ENCODE results near the gene CYP3A4.
"Not testable (repeated sequence)": the region's sequence is repeated elsewhere in the genome, so short reads cannot be mapped to it uniquely, and the experiment has no call there.

Gene CYP3A4

DNA sequence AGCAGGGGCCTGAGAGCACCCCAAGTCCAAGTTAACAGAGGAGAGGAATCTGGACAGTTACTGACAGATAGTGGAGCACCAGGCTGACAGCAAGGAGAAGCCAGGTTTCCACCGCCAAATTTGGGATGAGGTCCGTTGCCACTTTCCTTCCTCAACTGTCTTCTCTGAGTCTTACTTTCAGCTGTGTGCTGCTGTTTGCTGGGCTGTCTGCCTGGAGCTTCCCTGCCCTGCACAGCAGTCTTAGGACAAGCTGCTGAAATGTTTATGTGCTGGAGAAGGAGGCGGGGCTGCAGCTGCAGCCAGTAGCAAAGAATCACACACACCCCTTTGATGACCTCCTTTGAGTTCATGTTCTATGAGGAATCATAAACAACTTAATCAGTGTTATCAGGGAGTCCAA lies 31.6 kb downstream of the CYP3A4 start:
- no peak for DNase-seq (ENCODE audit: low spot score)

DNA sequence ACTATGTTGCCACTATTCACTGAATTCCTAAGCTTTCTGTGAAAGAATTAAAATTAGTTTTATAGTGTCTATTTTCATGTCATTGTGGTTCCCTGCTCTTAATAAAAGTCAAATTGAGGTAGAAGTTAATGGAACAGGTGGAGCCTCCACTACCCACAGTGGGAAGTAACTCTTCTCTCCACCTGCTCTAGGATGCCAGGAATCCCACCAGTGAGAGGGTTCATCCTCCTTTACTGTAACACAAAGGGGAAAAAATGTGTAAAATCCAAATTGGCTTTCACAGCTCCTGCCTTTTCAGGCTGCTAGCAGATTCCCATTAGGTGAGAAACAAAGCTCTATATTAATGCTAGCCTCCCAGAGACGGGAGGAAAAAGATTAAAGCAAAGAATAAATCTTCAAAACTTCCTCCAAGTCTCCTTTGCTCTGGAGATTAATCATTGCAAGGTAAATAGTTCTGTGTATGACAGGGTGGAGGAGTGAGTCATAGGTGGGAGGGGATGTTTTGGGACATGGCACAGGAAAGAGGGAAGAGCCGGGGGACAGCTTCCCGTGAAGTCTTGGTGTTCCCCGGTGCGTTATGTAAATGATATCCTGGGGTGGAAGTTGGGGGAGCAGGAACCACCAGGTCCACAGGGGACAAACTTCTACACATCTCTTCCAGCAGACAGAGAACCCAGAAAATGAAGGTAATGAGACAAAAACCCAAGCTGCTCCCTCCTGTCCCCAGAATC lies 32.5 kb downstream of the CYP3A4 start:
- DNase-seq (ENCODE audit: low spot score), result not testable (repeated sequence)

DNA sequence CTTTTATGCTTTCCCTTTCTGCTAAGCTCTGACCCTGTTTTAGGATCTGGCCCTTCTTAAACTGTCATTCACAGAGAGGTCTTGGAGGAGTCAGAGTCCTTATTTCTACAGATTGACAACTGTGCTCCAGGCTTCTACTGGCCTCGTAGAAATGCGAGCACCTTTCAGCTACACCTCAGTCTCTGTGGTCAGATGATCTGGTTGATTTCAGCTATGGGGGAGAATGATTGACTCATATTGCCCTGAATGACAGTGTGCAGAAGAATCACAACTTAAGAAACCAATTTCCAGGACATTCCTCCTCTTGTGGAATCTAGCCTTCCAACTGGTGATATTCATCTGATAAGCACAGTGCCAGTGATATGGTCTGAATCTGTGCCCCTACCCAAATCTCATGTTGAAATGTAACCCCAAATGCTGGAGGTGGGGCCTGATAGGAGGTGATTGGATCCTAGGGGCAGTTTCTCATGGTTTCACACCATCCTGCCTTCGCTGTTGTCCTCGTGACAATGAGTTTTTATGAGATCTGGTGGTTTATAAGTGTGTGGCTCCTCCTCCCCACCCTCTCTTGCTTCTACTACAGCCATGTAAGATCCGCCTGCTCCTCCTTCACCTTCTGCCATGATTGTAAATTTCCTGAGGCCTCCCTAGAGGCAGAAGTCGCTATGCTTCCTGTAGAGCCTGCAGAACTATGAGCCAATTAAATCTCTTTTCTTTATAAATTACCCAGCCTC lies 35.0 kb downstream of the CYP3A4 start:
- no peak for DNase-seq (ENCODE audit: low spot score)

DNA sequence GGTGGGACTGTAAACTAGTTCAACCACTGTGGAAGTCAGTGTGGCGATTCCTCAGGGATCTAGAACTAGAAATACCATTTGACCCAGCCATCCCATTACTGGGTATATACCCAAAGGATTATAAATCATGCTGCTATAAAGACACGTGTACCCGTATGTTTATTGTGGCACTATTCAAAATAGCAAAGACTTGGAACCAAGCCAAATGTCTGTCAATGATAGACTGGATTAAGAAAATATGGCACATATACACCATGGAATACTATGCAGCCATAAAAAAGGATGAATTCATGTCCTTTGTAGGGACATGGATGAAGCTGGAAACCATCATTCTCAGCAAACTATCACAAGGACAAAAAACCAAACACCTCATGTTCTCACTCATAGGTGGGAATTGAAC lies 37.1 kb downstream of the CYP3A4 start:
- not testable (repeated sequence) for DNase-seq (ENCODE audit: low spot score)

DNA sequence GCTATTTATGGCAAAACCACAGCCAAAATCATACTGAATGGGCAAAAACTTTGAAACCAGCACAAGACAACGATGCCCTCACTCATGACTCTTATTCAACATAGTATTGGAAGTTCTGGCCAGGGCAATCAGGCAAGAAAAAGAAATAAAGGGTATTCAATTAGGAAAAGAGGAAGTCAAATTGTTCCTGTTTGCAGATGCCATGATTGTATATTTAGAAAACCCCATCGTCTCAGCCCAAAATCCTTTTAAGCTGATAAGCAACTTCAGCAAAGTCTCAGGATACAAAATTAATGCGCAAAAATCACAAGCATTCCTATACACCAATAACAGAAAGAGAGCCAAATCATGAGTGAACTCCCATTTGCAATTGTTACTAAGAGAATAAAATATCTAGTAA lies 38.6 kb downstream of the CYP3A4 start:
- DNase-seq (ENCODE audit: low spot score), result not testable (repeated sequence)

DNA sequence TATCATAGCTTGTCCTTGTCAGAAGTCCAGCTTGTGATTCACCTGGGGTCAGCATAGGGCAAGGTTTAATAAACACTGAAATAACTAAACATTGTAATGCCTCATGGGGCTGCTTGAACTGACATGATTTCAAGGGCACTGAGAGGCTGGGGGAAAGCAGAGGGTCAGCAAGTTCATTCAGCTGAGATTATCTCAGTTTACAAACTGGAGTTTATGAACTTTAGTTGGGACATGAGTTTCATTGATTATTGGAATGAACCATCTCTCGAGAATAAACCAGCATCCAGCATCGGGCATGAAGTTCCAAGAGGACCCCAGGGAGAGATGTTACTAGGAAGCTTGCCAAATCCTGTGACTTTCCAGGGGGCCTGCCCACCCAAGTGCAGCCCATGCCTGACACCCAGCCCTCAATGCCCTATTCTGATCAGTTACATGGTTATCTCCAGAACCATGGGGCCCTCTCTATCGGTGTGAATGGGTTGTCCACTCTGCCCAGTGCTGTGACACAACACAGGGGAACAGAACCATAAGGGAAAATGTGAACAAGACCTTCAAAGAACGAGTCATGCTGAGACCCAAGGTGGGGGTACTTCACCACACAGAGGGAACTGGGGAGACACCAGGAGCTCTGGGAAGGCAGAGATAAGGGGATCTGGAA lies 41.1 kb downstream of the CYP3A4 start:
- no peak for DNase-seq (ENCODE audit: low spot score)

DNA sequence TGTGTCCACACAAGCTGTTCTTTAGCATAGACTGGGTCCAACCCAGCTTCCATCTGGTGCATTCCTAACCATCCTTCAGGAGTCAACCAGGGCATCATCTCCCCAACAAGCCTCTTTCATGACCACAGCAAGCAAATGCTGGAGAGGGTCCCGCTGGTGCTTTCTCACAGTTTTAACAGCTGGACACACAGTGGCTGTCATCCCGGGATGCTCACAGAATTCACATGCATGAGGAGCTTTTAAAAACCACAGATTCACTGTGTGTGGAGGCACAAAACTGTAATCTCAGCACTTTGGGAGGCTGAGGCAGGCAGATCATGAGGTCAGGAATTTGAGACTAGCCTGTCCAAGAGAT lies 42.6 kb downstream of the CYP3A4 start:
- no peak for DNase-seq (ENCODE audit: low spot score)

DNA sequence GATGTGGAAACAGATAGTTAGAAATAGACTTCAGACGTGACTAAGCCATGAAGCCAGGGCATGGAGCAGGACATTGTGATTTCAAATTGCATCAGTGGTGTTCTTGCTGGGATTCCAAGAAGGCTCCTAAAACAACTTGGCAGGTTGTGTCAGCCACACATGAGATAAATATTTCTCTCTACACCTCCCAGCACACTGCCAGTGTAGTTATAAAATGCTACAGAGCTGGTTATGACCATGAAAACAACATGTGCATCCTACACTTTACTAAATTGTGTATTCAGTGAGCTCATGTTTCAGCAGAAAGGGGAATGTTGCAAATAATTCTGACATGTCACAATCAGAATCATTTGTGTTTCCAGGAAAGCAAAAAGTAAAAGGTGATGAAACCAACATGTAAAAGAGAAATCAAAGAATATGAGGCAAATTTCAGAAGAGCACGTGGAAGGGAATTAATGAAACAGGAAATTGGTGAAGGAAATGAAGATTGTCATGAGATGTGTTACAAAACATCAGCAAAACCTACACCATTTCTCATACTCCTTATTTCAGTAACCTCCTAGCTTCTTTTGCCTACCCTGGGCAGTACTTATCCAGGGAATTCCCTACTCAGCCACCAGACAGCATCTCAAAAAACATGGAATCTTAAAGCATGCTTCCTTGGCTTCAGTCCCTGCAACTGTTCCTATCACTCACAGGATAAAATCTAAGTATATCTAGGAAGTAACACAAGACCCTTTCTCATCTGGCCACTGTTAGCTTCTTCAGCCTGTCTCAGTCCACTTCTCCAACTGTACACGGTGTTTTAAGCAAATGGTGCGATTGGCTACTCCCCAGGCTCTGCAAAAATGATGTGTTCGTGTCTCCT lies 43.2 kb downstream of the CYP3A4 start:
- DNase-seq (ENCODE audit: low spot score), result no peak

DNA sequence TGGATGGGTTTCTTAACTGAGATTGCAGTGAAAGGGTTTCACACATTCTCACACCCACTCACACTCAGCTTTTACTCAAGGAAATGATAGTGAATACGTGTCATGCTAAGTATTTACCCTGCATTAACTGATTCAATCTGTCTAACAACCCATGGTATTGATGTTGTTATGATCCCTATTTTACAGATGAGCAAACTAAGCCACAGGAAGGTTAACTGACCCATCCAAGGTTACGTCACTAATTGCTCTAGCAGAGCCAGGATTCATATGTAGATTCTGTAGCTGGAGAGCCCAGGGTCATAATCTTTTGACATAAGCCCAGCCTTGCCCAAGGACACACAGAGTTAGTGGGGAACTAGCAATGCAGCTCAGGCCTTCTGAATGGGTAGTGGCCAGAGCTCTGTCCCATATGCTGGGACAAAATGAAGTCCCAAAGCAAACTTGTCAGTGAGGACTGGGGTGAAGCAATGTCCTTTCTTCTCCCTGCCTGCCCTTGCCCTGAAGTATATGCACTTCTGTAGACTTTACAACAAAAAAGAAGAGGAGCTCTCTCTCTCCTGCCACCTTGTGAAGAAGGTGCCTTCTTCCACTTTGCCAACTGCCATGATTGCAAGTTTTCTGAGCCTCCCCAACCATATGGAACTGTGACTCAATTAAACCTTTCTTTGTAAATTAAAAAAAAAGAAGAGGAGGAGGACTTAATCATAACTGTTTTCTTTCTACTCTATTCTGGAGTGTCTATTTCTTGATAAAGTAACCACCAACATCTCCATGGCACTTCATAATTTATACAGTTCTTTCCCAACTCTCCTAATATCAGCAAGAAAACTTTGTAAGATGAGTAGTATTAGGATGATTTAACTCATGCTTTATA lies 44.0 kb downstream of the CYP3A4 start:
- DNase-seq (ENCODE audit: low spot score), result no peak

DNA sequence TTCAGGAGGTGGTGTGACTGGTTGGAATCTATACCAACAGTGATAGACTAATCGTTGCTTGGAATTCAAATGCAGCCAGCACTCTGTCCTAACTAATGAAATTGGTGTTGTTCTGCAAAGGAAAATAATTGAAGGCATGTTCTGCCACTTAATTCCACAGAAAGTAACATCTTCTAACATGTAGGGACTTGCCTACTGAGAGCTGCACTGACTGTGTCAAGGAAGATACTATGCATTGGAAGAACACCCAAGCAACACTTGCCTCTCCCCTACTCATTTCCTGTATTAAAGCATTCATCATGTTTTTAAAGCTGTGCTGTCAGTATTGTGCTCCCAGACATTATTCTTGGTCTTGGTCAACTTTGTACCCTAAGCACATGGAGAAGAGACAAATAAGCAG lies 46.3 kb downstream of the CYP3A4 start:
- no peak for DNase-seq (ENCODE audit: low spot score)

DNA sequence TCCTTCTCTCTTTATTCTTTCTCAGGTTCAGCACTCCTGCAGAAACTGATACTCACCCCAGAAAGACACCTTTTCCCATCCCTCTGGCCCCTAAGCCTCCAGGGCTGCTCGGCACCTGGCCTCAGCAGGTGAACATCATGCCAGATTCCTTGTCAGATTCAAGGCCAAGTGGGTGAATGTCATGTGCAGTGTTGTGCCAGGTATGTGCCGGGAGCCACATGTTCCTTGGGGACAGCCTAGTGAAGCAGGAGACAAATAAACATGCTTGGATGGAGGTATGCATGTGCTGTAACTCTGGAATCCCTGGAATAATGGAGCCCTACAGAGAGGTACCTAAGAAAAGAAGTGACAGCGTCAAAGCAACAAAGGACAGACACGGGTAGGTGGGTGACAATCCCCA lies 47.3 kb downstream of the CYP3A4 start:
- DNase-seq (ENCODE audit: low spot score), result not testable (repeated sequence)

DNA sequence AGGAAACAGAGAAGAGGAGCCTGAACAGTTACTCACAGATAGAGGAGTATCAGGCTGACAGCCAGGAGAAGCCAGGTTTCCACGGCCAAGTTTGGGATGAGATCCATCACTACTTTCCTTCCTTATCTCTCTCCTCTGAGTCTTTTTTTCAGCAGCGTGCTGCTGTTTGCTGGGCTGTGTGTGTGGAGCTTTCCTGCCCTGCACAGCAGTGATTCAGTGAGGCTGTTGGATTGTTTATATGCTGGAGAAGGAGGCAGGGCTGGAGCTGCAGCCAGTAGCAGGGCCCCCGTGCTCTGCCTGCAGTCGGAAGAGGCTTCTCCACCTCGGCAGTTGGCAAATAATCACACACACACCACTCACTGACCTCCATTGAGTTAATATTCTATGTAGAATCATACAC lies 49.0 kb downstream of the CYP3A4 start, which contains the start of gene CYP3A7:
Gene CYP3A7, minus strand, starts transcription at position 210 of the 400 bp plus-strand sequence. Its CDS starts 103 bp downstream, at position 107.
- DNase-seq (ENCODE audit: low spot score), result no peak

DNA sequence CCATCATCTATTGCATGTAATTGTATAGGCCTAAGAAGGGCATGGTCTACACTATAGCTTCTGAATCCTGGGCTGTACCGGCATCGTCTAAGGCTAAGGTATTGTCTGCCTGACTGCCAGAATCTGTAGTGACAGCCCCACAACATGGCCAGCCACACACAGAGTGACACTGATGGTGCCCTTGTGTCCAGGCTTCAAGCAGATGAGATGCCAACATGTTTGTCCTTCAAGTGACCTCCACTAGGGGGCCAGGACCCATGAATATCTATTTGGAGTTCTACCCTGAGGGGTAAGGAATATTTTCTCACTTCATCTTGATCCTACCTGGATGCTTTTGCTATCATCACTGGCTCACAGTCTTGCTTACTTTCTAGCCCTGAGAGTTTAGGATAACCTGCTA lies 50.5 kb downstream of the CYP3A4 start:
- no peak for DNase-seq (ENCODE audit: low spot score)

DNA sequence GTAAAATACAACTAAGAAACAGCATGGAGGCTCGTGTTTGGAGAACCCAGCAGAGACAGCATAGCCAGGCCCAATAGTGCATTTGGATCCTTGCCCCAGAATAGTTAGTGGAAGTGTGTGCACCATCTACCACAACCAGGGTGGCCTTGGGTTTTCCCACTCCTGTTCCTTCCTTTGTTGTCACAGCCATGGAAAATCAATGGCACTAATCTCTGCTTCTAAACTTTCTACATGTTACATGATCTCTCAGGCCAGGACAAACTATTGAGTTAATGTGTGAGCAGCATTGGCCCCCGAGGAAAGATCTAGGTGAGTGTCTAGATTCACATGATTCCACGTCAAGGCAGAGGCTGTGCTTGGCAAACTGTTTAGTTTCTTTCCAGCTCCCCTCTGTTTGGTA lies 51.0 kb downstream of the CYP3A4 start:
- DNase-seq (ENCODE audit: low spot score), result no peak

DNA sequence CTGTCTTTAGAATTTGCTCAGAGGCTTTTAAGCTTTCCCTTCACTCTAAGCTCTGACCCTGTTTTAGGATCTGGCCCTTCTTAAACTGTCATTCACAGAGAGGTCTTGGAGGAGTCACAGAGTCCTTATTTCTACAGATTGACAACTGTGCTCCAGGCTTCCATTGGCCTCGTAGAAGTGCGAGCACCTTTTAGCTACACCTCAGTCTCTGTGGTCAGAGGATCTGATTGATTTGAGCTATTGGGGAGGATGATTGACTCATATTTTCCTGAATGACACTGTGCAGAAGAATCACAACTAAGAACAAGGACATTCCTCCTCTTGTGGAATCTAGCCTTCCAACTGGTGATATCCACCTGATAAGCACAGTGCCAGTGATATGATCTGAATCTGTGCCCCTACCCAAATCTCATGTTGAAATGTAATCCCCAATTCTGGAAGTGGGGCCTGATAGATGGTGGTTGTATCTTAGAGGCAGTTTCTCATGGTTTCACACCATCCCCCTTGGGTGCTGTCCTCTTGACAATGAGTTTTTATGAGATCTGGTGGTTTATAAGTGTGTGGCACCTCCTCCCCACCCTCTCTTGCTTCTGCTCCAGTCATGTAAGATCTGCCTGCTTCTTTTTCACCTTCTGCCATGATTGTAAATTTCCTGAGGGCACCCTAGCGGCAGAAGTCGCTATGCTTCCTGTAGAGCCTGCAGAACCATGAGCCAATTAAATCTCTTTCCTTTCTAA lies 52.2 kb downstream of the CYP3A4 start:
- no peak for DNase-seq (ENCODE audit: low spot score)

DNA sequence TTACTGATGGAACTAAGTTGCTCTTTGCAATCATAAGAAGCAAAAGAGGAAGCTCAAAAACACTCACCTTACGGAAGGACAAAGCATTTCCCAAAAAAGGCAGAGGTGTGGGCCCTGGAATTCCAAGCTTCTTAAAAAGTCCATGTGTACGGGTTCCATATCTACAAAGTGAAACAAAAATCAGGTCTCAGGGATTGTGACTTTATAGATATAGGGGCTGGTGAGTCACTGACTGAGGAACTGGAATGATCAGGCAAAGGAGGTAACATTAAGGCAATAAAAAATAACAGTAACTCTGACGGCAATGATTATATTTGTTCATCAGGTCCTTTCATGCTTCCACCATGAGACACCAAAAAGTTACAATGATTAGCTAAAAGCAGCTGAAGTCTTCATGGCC lies 53.0 kb downstream of the CYP3A4 start:
- DNase-seq (ENCODE audit: low spot score), result no peak

DNA sequence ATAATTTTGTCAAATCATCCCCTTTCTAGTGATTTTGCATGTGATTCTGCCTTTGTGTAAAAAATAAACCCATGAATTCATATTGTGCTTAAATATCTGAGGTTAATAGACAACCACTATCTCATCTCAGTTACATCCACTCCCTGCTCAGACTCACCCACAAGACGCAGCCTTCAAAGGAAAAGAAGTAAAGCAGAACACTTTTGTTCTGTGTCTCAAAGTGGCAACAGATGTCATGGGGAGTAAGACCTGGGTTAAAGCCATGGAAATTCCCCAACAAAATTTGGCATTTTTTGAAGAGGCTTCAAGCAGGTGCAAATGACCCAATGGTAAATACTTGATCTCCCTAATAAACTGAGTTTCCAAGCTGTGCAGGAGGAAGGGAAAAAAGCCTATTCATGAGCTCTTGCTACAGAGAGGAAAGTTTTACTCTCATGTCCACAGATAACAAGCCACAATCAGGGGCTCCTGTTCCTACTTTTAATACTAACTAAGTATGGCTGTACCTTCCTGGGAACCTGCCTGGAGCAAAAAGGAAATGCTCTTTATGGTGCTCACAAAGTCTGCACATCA lies 53.7 kb downstream of the CYP3A4 start:
- no peak for DNase-seq (ENCODE audit: low spot score)

DNA sequence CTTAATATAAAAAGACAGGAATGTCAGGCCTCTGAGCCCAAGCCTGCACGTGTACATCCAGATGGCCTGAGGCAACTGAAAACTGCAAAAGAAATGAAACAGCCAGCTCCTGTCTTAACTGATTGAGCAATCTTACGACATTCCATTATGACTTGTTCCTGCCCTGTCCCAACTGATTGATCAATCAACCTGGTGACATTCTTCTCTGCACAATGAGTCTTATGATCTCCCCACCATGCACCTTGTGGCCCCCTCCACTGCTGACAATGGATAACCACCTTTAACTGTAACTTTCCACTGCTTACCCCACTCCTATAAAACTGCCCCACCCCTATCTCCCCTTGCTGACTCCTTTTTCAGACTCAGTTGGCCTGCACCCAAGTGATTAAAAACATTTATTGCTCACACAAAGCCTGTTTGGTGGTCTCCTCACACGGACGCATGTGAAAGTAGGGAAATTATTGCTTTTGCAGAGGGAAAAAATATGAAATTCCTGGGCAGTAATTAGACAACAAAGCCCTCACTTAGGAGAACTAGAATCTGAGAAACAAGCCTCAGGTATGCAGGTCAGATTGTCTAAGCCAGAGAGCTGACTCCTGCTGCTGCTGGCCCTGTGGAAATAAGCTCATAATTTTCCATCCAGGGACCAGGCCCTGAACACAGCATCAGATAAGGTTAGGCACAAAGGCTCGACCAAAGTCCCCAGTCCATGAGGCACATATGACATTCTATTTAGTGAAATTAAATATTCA lies 54.3 kb downstream of the CYP3A4 start:
- DNase-seq (ENCODE audit: low spot score), result no peak

DNA sequence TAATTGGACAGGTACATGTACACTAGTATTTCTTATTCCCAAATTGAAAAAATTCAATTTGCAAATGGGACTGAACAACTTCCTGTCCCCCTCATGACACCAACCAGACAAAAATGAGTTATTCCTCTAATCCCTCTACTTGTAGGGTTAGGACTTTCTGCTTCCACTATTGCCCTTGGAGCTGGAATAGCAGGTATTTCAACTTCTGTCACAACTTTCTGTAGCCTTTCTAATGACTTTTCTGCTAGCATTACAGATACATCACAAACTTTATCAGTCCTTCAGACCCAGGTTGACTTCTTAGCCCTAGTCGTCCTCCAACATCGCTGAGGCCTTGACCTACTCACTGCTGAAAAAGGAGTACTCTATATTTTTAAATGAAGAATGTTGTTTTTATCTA lies 55.4 kb downstream of the CYP3A4 start:
- no peak for DNase-seq (ENCODE audit: low spot score)
